HG02763 (cell line): Measurements from ENCODE around the gene JAKMIP2.
"Not testable (repeated sequence)": the region's sequence is repeated elsewhere in the genome, so short reads cannot be mapped to it uniquely, and the experiment has no call there.

ENCODE experiments used
- ATAC-seq: cut with Tn5 transposase; IDR thresholded peaks from one replicate; pipeline ENCODE4 v1.9.1; 2021; ENCODE audit warnings: mild to moderate bottlenecking, moderate library complexity; ENCODE audit not compliant: unreplicated experiment

The JAKMIP2 gene

DNA sequence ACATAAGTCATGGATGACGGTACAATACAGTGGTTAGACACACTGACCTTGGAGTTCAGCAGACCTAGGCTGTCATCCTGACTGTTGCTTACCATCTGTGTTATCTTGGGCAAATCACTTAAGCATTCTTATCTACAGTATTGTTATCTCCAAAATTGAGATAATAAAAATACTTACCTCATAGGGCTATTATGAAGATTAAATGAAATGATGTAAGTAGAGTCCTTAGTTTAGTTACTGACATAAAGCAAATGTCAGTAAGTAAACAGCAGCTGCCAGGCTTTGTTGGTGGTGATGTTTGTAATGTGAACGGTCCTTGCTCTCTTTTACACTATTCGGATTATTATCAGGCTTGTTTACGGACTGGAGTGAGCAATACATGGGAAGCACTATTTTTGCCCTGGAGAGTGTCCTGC is 165.3 kb downstream of the JAKMIP2 start:
- ATAC-seq, result no peak

DNA sequence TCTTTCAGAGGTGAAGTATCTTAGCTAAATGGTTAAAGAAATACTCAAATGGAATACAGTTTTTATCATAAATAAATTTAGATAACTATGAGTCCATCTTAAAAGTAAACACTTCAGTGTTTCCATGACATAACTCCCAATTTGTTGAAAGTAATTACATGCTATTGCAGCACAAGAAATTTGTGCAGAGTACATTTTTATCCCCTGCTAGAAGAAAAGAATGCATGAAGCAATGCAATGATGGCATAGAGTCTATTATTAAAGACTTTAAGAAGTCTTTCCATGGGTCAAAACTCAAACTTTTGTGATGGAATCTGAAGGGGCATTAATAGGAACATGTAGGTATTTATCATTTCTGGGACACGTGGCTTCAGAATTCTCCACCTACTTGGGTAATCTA is 166.1 kb downstream of the JAKMIP2 start:
- ATAC-seq, result no peak

DNA sequence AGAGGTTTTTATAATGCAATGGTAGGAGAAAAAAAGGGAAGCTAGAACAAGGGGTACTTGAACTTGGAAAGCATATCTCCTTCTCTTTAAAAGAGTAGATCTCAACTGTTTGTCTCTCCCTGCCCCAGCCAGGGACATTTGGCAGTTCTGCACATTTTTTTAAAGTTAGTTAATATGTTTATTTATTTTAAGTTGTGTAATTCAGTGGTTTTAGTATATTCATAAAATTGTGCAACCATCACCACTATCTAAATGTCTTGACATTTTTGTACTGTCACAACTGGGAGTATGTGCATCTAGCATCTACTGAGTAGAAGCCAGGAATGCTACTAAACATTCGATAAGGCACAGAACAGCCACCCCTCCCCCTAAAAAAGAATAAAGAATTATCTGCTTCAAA is 169.2 kb downstream of the JAKMIP2 start:
- no peak for ATAC-seq

DNA sequence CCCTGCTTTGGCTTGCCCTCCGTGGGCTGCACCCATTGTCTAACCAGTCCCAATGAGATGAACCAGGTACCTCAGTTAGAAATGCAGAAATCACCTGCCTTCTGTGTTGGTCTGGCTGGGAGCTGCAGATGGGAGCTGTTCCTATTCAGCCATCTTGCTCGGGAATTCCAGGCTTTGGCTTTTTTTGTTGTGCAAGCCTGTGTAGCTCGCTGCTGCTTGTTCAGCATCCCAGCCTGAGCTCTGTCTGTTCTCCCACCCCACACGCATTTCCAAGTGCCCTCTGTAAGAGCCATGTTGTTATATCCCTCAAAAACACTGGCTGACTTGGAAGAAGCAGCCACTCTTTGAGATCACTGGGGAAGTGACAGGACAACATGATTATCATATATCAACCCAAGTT is 171.0 kb downstream of the JAKMIP2 start:
- ATAC-seq, result no peak

DNA sequence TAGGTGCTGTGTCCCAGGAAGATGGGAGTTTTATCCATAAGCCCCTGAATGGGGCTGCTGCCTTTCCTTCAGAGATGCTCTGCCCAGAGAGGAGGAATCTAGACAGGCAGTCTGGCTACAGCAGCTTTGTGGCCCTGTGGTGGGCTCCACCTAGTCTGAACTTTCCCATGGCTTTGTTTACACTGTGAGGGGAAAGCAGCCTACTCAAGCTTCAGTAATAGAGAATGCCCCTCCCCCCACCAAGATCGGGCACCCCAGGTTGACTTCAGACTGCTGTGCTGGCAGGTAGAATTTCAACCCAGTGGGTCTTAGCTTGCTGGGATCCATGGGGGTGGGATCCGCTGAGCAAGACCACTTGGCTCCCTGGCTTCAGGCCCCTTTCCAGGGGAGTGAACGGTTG is 171.7 kb downstream of the JAKMIP2 start:
- ATAC-seq, result no peak

DNA sequence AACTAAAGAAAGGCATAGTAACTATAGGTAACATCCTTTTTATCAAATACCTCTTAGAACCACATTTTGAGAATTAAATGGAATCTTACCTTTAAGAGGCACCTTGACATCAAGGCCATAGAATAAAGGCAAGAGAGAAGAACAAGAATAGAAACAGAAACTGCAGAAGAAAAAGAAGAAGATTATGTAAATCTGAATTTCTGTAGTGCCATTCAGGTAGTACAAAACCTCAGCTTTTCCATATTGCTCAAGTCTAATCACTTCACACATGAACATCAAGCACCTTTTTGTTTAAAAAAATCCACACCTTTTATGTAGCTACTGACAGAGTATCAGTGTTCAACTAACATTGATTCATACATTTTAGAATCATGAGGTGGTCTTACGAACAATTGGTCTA is 180.9 kb downstream of the JAKMIP2 start:
- ATAC-seq, result no peak

DNA sequence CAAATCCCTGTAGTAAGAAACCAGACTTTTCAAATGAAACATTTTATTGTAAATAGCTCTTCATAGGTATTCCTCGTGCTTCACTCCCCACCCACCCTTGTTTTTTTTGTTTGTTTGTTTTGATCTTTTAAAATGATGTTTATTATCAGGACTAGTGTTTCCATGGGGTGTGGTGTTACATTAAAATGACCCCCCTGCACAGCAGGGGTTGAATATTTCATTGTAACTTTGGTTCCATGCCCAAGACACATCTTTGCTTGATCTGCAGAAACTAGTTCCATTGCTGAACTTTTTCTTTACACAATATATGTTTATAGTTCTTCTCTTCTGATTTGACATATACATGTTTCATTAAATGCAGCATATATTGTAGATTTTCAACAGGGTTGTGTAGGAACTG is 191.4 kb downstream of the JAKMIP2 start:
- ATAC-seq, result no peak

DNA sequence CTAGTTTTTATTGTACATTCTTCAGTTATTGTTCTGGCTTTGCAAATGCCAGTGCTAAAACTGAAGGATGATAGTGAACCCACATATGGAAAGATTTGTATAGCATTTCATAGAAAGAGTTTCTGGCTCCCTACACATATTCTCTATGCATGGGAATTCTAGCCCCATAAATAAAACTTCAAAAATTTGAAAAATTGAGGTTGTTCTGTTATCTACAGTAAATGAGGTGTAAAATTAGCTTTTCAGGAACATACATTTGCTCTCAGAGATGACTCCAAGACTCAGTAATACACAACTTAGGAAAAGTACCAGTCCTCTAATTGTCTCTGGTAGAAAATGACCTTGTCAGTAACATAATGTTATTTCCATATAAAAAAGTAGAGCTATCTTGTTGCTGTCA is 192.4 kb downstream of the JAKMIP2 start:
- ATAC-seq, result no peak

DNA sequence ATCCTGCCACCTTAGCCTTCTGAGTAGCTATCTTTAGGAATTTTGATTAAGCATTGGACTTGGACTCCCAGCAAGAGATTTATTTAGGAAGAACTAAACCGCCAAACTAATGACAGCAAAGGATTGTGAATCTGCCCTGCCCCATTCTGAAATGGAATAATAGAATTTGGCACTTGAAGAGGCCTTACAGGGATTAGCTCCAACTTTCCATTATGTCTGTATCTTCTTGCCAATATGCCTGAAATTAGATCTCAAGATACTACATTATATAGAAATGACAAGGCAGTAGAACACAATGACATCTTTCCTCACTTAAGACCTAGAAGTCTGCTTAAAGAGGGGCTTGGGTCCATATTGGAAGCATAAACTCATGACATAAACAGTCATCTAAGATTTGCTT is 195.7 kb downstream of the JAKMIP2 start:
- ATAC-seq, result no peak

DNA sequence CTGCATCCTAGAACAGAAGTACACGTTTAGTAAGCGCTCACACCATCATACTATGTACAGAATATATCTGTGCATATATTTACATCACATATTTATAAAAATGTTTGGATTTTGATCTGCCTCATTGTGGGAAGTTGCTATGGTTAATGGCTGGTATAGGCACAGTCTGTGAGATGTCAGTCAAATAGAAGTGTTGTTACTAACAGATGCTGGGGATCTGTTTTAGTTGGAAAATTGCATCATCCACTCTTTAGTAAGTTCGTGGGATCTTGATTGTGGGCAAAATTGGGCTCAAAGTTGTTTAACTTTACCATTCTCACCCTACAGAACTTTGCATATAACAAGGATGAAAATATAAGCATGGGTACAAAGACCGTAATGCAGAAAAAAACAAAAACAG is 196.3 kb downstream of the JAKMIP2 start:
- no peak for ATAC-seq

DNA sequence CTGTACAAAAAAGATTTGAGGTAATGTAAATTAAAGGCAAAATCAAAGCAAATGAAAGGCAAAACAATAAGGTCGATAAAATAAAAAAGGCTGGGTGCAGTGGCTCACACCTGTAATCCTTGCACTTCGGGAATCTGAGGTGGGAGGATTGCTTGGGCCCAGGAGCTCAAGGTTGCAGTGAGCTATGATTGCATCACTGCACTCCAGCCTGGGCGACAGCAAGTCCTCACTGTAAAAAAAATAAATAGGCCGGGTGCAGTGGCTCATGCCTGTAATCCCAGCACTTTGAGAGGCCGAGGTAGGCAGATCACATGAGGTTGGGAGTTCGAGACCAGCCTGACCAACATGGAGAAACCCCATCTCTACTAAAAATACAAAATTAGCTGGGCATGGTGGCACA is 200.3 kb downstream of the JAKMIP2 start:
- not testable (repeated sequence) for ATAC-seq

DNA sequence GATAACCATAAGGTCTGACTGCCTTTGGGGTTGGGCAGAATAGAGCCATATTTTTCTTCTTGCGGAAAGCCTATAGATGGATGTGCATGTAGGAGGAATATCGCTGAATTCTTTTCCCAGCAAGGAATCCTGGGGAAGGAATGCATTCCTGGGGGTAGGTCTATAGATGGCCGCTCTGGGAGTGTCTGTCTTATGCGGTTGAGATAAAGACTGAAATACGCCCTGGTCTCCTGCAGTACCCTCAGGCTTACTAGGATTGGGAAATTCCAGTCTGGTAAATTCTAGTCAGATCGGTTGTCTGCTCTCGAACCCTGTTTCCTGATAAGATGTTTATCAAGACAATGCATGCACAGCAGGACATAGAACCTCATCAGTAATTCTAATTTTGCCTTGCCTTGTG is 202.1 kb downstream of the JAKMIP2 start:
- ATAC-seq, result not testable (repeated sequence)

DNA sequence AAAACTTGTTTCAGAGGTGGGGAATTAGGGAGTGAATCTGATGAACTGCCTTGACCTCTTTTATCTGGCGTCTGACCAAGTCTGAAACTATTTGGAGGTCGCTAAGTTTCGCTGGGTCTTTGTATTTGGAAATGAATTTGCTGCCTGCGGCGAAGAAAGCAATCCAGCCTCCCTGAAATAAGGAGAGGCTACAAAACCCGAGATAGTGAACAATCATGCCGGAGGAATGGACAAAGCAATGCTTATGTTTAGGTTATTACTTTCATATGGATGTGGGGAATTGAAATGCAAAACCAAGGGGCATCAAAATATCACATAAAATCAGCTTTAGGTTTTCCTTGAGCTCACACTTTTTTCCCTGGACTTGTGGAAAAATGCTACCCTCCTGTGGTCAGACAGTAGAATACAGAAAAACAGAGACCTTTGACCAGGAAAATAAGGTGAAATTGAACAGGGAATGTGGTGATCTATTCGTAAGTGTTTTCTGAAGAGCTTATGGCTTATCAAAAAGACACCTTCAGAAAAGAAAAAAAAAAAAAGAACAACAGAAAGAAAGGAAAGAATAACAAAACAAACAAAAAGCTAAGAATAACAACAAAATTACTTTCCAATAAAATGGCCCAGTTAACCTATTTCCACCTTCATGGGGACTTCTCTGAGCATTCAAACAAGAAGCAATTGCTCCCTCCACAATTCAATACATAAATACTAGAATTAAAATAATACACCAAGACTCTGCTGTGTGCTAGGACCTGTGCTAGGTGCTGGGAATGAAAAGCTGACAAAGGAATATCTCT is 204.1 kb downstream of the JAKMIP2 start:
- ATAC-seq, result no peak

DNA sequence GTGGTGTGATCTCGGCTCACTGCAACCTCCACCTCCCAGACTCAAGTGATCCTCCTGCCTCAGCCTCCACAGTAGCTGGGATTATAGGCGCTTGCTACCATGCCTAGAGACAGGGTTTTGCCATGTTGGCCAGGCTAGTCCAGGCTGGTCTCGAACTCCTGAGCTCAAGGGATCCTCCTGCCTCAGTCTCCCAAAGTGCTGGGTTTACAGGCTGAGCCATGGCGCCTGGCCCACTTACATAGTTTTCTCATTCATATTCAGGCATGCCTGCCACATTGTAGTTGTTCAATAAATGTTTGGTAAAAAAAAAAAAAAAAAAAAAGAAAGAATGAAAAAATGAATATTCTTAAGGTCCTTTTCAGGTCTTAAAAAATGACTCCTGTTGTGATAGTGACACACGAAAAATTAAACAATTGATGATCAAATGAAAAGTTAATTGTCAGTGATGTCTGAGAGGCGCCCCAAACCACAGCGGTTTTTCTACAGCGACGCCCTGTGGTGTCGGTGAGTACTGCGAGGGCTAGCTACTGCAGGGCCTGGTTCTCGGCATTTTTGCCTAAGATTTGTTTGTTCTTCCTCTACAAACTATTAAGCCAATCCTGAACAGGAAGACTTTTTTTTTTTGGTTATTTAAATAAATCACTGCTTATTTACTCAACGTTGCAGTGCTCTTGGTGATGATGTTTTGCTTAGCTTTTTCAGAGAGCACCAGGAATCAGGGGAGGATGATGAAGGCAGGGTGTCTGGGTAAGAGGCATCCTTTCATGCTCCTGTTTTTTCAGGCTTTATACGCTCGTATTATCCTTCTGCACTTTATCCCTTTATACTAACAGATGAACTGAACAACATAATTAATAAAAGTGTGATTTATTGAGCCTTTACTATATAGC is 205.6 kb downstream of the JAKMIP2 start:
- ATAC-seq, result no peak

DNA sequence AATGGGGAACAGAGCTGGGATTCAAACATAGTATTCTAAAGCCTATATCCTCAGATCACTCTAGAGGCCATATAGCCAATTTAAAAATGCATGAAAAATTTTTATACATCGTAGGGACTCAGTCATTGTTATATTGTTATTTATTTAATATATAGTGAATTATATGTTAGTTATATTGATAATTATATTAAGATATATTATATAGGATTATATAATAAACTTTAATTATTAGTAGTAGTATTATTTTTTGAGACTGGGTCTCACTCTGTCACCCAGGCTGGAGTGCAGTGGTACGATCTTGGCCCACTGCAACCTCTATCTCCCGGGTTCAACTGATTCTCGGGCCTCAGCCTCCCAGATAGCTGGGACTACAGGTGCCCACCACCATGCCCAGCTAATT is 206.9 kb downstream of the JAKMIP2 start:
- no peak for ATAC-seq

DNA sequence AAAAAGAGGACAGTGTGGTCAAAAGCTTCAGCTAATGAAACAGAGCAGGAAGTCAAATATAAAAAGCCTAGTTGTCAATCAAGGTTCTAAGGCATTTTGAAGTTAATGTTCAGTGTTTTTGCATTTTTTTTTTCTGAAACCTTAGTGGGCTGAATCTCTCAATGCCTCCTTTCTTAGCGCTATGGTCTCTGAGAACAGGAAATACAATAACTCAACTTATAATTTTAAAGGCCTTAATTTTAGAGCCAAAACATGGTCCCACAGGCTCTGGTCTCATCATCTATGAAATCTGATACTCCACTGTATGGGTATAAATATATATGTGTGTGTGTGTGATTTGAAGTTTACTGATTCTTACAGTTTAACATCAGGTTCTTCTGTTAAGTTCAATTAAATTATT is 209.3 kb downstream of the JAKMIP2 start:
- ATAC-seq, result no peak

DNA sequence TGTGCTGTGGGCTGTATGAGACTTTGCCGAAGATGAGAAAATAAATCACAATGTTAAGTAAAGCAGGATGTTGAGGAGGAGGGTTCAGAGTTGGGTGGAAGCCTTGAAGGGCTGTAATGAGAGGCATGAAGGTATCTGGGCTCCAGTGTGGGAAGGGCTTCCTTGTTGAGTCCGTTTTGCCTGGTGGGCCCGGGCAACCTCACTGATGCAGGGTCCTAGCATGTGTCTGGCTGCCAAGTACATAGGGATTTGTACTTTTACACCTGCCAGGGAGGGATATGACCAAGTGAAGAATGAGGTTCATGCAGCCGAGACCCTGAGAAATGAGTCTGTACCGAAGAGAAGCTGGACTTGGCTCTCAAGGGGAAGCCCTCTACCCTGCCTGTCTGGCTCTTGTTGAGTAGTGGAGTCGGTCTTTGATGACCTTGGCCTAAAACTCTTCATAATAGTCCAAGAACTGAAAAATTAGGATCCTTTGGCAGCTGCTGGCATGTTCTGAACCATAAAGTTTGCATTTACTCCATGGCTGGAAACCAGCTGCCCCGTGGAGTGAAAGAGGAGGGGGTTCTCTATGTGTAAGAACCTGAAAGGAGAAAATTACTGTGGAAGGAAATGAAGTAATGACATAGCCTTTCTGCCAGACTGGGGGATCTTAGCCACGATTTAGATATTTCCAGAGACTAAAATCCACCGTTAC is 213.7 kb downstream of the JAKMIP2 start:
- ATAC-seq, result no peak

DNA sequence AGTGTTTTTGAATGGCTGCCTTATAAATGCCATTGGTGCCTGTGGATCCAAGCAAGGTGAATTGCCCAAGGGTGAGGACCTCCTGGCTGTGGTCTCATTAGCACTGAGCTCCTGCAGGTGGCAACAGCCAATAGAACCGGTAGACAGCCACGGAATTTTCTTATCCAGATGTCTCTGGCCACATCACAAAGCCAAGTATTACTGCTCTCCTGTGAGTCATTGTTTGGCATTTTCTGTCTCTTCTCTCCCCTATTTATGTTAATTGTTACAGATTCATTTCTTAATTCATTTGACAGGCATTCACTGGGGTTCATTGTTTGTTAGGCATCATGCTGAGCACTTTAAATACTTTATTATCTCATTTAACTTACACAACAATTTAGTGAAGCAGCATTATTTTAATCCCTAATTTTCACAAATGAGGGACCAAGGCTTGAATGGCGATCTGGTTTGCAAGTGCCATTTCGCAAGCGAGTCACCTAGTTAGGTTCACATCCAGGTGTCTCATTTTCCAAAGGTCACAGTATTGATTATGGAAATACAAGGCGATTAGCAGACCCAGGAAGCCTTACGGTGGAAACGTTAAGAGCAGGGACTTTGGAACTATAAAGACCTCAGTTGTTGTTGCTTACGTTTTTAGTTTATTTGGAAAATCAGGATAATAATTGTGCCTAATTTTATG is 214.5 kb downstream of the JAKMIP2 start:
- ATAC-seq, result no peak

DNA sequence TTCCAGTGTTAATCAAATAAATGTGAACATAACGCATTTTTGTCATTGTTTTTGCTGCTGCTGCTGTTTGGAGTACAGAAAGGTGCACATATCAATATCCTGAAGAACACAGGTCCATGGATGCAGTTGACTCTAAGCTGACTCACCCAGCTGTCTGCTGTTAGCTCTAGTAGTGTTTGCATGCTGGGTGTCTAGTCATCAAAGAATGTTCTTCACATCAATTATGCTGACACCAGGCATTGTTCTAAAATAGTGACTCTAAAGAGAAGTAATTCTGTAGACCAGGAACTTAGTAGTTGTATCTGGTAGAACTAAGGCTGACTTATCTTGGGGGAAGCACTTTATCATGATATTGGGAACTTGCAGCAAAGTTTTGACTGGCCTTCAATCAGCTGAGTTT is 217.0 kb downstream of the JAKMIP2 start:
- ATAC-seq, result no peak

DNA sequence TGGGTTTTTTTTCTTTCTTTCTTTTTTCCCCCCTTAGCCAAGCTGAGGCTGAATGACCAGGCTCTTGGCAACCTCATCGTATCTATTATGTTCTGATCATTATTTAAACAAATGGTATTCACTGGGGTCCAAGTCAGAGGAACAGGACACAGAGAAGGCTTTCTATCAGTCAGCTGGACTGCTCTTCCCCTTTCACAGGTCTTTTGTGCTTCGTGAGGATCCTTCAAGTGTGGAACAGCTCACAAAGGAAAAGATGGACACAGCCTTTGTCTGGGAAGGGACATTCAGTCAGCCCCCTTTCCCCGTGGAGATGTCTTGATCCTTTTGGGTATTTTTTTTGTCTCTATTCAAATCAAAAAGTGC is 218.4 kb downstream of the JAKMIP2 start:
- ATAC-seq, result no peak

DNA sequence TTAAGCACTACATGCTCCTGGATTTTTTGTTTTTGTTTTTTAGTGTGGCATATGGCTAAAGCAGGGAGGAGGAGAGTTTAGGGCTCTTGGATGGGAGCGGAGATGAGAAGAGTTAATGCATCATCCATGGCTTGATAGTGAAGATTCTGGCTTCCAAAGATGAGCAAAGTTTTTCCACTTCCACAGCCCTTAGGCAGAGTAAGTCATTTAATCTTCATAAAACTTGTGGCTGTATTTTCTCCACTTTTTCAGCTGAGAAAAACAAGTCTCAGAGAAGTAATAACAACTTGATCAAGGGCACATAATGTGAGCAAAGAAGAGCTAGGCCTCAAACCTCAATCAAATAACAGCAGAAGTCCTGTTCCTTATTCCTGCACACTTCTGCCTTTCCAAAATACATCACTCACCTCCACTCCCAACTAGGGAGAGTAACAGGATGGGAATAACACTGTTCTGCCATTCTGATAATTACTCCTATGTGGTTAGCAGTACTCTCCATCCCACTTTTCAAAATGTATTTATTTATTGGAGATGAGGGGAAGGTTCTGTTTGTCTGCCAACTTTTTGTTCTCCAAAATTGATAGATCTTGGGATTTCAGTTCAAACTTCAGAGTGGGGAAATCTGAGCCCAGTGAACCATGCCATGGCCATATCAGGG is 218.9 kb downstream of the JAKMIP2 start:
- no peak for ATAC-seq
